Activated naive CD8-positive, alpha-beta T cell treated with anti-CD3 and anti-CD28 coated beads, Interleukin-2, amount 50 U/mL, for 24 hours (primary cell): ENCODE data around the gene RUNX3.
A peak's percentile ranks its signal among the peaks of the same experiment; 100 is the strongest.

ENCODE experiments used
- ATAC-seq: fragments of 150-1000 bp; cut with Tn5 transposase; one replicate; pipeline ENCODE4 v1.10.0; 2021
- DNase-seq: peaks from one replicate; pipeline ENCODE4 v3.0.0; 2021
- H3K27ac Mint-ChIP-seq: one replicate; pipeline ENCODE4 v1.8.0; 2021; ENCODE audit warnings: mild to moderate bottlenecking, mixed read lengths
- H3K27me3 Mint-ChIP-seq: one replicate; pipeline ENCODE4 v1.8.0; 2021; ENCODE audit warnings: mixed read lengths
- H3K36me3 Mint-ChIP-seq: one replicate; pipeline ENCODE4 v1.8.0; 2021; ENCODE audit warnings: low read depth, mixed read lengths
- H3K4me1 Mint-ChIP-seq: one replicate; pipeline ENCODE4 v1.8.0; 2021; ENCODE audit warnings: mixed read lengths
- H3K4me3 Mint-ChIP-seq: one replicate; pipeline ENCODE4 v1.8.0; 2021; ENCODE audit warnings: mild to moderate bottlenecking, moderate library complexity, mixed read lengths
- H3K9me3 Mint-ChIP-seq: one replicate; pipeline ENCODE4 v1.8.0; 2021; ENCODE audit warnings: mixed read lengths

Gene RUNX3

DNA sequence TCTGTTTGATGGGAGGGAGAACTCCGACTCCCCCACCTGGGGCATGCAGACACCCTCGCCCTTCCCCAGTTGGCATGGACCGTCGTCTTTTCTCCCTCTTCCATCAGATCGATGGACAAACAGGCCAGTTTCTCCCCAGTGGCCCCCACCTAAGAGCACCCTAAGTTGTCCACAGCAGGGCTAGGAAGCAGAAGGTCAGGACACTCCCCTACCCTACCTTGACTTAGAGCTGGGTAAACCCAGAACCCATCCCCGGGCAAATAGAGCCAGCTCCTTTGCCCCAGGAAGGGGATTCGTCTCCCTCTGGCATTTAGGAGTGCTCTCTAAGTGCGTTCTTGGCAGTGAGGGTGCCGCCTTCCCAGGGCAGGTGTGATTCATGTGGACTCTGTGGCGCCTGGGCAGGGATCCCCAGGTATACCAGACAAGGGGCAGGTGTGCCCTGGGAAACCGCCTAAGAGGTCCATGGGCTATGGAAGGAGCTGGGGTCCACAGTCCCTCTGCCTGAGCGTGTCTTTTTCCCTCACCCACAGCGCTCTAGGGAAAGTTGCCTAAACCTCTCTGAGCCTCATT lies 2.7 kb upstream of the RUNX3 start:
- no peaks in the 10 kb centered on the region for H3K27me3 Mint-ChIP-seq
- H3K9me3 Mint-ChIP-seq = no peaks in the 10 kb centered on the region
- ATAC-seq (no peak), DNase-seq (no peak)
- peak overlapping the region; percentile 89 for H3K27ac Mint-ChIP-seq
- H3K4me1 Mint-ChIP-seq = peaks cover 76% of the 10 kb centered on the region
- H3K4me3 Mint-ChIP-seq = peak overlapping the region; percentile 73
- peaks cover 57% of the 10 kb centered on the region for H3K36me3 Mint-ChIP-seq

GRCh38 chr1:24932284-24932683 lies 2.2 kb upstream of the RUNX3 start:
- Mint-ChIP-seq H3K4me1 (peaks cover 75% of the 10 kb centered on the region), H3K4me3 (peak overlapping the region; percentile 78), H3K27ac (peak overlapping the region; percentile 89), H3K36me3 (peaks cover 57% of the 10 kb centered on the region), H3K9me3 (no peaks in the 10 kb centered on the region), H3K27me3 (no peaks in the 10 kb centered on the region)
- peak; percentile 21 for ATAC-seq
- DNase-seq = peak; percentile 79

GRCh38 chr1:24931468-24932231 lies 1.6 kb upstream of the RUNX3 start:
- DNase-seq (no peak), ATAC-seq (no peak)
- Mint-ChIP-seq H3K36me3 (peaks cover 57% of the 10 kb centered on the region), H3K27ac (peak overlapping the region; percentile 77), H3K4me3 (peak overlapping the region; percentile 78), H3K27me3 (no peaks in the 10 kb centered on the region), H3K9me3 (no peaks in the 10 kb centered on the region), H3K4me1 (peaks cover 75% of the 10 kb centered on the region)

GRCh38 chr1:24931146-24931467 lies 1.0 kb upstream of the RUNX3 start:
- ATAC-seq = no peak
- peaks cover 75% of the 10 kb centered on the region for H3K4me1 Mint-ChIP-seq
- peak overlapping the region; percentile 78 for H3K4me3 Mint-ChIP-seq

GRCh38 chr1:24929398-24930259 lies 447 bp downstream of the RUNX3 start:
- H3K27ac Mint-ChIP-seq = peak overlapping the region; percentile 96
- DNase-seq = peak; percentile 60
- ATAC-seq = peak; percentile 0
- peak overlapping the region; percentile 84 for H3K4me3 Mint-ChIP-seq
- H3K9me3 Mint-ChIP-seq = no peaks in the 10 kb centered on the region
- peaks cover 2% of the 10 kb centered on the region for H3K27me3 Mint-ChIP-seq
- peaks cover 64% of the 10 kb centered on the region for H3K36me3 Mint-ChIP-seq
- H3K4me1 Mint-ChIP-seq = peaks cover 77% of the 10 kb centered on the region

More at GRCh38 chr1:24931146-24931467, 1.0 kb upstream of the RUNX3 start:
- H3K9me3 Mint-ChIP-seq = no peaks in the 10 kb centered on the region
- H3K27ac Mint-ChIP-seq = peak overlapping the region; percentile 79
- peaks cover 60% of the 10 kb centered on the region for H3K36me3 Mint-ChIP-seq
- no peak for DNase-seq
- H3K27me3 Mint-ChIP-seq = no peaks in the 10 kb centered on the region

DNA sequence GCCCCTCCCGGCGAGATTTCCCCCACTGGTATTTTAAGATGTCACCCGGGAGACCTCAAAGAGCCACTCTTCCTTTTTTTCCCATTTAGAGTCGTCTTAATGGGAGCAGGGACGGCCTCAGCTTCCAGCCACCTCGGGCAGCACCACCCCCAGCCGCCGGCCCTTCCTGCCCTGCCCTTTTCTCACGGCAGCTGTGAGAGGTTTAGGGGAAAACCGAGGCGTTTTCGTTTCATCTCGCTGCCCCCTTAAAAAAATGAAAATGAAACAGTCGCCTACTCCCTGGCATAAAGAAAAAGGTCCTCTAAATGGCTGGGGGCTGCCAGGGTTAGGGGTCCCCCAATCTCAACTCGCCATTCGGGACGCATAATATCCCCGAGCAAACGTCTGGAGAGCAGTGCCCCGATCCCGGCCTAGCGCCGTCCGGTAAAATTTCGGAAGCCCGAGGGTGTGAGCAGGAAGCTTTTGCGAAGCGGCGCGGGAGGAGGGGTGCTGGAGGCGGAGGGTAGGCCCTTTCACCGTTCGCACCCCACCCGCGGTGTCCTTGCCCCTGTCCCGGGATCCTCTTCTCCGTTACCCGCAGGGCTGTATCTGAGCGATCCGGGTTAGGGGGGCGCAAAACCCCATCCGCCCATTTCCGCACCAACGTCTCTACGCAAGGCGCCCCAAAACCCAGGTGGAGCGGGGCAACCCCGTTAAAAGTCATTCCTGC lies 1.2 kb downstream of the RUNX3 start:
- Mint-ChIP-seq H3K27ac (peak overlapping the region; percentile 96), H3K9me3 (no peaks in the 10 kb centered on the region), H3K36me3 (peaks cover 63% of the 10 kb centered on the region), H3K4me3 (peak overlapping the region; percentile 84), H3K4me1 (peaks cover 77% of the 10 kb centered on the region), H3K27me3 (peaks cover 2% of the 10 kb centered on the region)
- ATAC-seq (no peak), DNase-seq (peak; percentile 65)

- peaks cover 77% of the 10 kb centered on the region for H3K4me1 Mint-ChIP-seq
- H3K36me3 Mint-ChIP-seq = peaks cover 68% of the 10 kb centered on the region
- H3K9me3 Mint-ChIP-seq = no peaks in the 10 kb centered on the region
- H3K4me3 Mint-ChIP-seq = peak overlapping the region; percentile 84
- DNase-seq = no peak
- no peak for ATAC-seq
- H3K27ac Mint-ChIP-seq = peak overlapping the region; percentile 96
- H3K27me3 Mint-ChIP-seq = peaks cover 2% of the 10 kb centered on the region
Measured at GRCh38 chr1:24927988-24928688, 1.9 kb downstream of the RUNX3 start.

- H3K27me3 Mint-ChIP-seq = peaks cover 2% of the 10 kb centered on the region
- H3K4me3 Mint-ChIP-seq = peak overlapping the region; percentile 84
- peaks cover 77% of the 10 kb centered on the region for H3K4me1 Mint-ChIP-seq
- H3K27ac Mint-ChIP-seq = peak overlapping the region; percentile 96
- ATAC-seq (no peak), DNase-seq (no peak)
- H3K36me3 Mint-ChIP-seq = peaks cover 68% of the 10 kb centered on the region
- no peaks in the 10 kb centered on the region for H3K9me3 Mint-ChIP-seq
Measured at GRCh38 chr1:24927473-24927872, 2.6 kb downstream of the RUNX3 start.

DNA sequence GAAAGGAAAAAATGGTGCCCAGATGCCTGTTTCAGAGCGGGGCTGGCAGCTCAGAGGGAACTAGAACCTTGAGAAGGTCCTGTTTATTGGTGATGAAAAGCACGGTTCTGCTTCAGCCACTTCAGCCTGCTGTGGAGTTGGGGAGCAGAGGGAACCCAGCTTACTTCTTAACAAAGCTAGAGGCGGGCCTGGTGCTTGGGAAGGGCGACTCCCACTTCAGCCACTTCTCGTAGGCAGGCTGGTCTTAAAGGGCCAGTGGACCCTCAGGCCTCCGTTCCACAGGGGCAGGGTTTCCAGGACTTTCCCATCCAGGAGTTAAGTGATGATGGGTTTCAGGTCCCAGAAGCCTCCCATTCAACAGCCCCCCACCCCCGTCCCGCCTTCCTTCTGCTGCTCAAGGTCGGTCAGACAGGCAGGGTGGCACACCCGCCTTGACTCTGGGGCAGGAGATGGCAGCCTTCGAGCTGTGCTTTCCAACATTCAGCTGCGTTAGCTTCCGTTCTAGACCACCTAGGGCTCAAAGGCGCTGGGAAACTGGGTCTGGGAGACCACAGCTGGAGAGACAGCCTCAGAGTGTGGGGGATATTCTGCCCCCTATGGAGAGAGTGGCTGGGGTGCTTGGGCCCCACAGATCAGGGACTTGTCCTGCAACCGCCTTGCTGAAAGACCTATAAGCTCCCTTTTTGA lies 3.4 kb downstream of the RUNX3 start:
- H3K4me1 Mint-ChIP-seq = peaks cover 79% of the 10 kb centered on the region
- no peaks in the 10 kb centered on the region for H3K9me3 Mint-ChIP-seq
- peak overlapping the region; percentile 84 for H3K4me3 Mint-ChIP-seq
- DNase-seq = no peak
- H3K27ac Mint-ChIP-seq = peak overlapping the region; percentile 96
- peaks cover 2% of the 10 kb centered on the region for H3K27me3 Mint-ChIP-seq
- no peak for ATAC-seq
- H3K36me3 Mint-ChIP-seq = peaks cover 70% of the 10 kb centered on the region

DNA sequence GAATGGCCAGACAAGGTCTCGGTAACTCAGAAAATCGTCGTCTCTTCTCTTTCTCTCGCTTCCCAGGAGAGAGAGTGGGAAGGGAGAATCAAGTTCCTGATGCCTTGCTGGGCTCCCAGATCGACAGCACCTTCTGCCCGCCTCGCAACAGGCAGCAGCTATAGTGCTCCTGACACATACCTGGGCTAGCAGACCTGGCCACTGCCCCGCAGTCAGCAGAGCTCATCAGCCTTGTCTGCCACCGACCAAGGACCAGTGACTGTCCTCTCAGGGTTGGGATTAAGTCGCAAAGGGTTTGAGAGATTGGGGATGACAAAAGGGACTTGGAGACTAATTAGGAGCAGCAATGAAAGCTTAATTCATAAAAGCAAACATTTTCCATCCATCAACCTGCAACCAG lies 4.1 kb downstream of the RUNX3 start:
- peak overlapping the region; percentile 96 for H3K27ac Mint-ChIP-seq
- peak overlapping the region; percentile 84 for H3K4me3 Mint-ChIP-seq
- peaks cover 70% of the 10 kb centered on the region for H3K36me3 Mint-ChIP-seq
- no peaks in the 10 kb centered on the region for H3K9me3 Mint-ChIP-seq
- peaks cover 2% of the 10 kb centered on the region for H3K27me3 Mint-ChIP-seq
- DNase-seq (no peak), ATAC-seq (no peak)
- H3K4me1 Mint-ChIP-seq = peaks cover 79% of the 10 kb centered on the region

DNA sequence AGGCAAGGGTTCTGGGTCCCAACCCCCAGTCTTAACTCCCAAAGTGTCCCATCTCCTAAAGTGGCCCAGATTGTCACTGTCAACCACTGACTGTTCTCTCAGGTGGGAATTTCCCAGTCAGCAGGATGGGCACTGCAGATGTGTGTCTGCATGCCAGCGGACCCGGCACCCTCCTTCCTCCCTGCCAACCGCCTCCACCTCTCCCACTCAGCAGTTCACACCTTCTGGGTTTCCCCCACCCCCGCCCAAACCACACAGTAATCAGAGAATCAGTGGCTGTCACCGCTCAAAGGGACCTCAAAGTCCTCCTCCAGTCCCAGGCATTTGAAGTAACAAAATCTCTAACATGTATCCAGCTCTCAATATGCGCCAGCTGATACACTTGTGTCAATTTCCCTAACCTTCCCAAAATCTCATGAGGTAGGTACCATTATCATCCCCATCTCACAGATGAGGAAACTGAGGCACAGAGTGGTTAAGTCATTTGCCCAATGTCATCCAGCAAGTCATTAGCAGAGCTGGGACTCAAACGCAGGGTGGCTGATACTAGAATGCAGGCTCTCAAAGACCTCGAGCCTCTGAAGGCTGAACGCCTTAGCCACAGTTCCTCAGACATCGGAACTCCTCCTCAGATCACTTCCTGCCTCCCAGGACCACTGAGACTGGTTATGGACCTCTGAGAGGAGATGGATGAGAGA lies 4.8 kb downstream of the RUNX3 start:
- peak overlapping the region; percentile 84 for H3K4me3 Mint-ChIP-seq
- H3K27me3 Mint-ChIP-seq = peaks cover 2% of the 10 kb centered on the region
- DNase-seq (peak; percentile 85), ATAC-seq (peak; percentile 51)
- no peaks in the 10 kb centered on the region for H3K9me3 Mint-ChIP-seq
- H3K36me3 Mint-ChIP-seq = peaks cover 76% of the 10 kb centered on the region
- peak overlapping the region; percentile 96 for H3K27ac Mint-ChIP-seq
- peaks cover 80% of the 10 kb centered on the region for H3K4me1 Mint-ChIP-seq

GRCh38 chr1:24923485-24924113 lies 6.5 kb downstream of the RUNX3 start:
- ATAC-seq = no peak
- Mint-ChIP-seq H3K4me1 (peaks cover 93% of the 10 kb centered on the region), H3K36me3 (peaks cover 81% of the 10 kb centered on the region), H3K9me3 (no peaks in the 10 kb centered on the region), H3K27ac (peak overlapping the region; percentile 96), H3K27me3 (peaks cover 2% of the 10 kb centered on the region), H3K4me3 (peak overlapping the region; percentile 58)
- no peak for DNase-seq
